ENCODE results near the gene GYG2.
"Not testable (repeated sequence)": the region's sequence is repeated elsewhere in the genome, so short reads cannot be mapped to it uniquely, and the experiment has no call there.

Gene GYG2

DNA sequence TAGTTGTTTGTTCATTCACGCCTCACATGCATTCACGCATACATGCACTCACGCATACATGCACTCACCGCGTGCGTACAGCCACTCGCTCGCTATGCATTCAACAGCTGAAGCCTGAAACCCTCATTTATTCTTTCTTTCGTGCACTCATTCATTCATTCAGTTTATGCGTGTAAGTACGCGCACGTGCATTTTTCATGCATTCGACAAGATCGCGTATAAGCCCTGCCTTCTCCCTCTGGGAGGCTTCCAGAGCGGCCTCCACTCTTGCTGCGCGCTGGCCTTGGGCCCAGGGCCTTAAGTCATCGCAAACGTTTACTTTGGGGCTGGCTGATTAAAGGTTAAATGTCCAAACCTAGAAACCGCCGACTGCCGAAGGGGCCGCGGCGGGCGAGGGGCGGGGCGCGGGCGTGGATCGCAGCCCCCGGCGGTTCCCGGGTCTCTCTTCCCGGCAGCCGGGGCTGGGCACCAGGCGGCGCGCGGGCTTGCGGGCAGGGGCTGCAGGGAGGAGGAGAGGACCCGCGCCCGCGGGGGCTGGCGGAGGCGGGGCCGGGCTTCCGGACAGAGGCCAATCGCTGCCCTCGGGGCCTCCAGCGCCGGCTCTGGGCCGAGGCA, at the start of gene GYG2:
GYG2 (plus strand) TSS at position 587 of the 615 bp plus-strand sequence. CDS start 1,259 bp downstream, outside the sequence.
- no peaks in the 10 kb centered on the region for H3K36me3 ChIP-seq (ENCODE audit: control insufficient read depth, insufficient read depth, low read length)
- H3K4me3 ChIP-seq (replicated peaks; ENCODE audit: low read depth, low read length) = no peak within 1 kb of the TSS
- DNase-seq (ENCODE audit: extremely low read depth, insufficient read length) = no peak
- H3K27me3 ChIP-seq (replicated peaks; ENCODE audit: control insufficient read depth, insufficient read depth, low read length) = no peaks in the 10 kb centered on the region
- TF ChIP-seq, protein P1, sequence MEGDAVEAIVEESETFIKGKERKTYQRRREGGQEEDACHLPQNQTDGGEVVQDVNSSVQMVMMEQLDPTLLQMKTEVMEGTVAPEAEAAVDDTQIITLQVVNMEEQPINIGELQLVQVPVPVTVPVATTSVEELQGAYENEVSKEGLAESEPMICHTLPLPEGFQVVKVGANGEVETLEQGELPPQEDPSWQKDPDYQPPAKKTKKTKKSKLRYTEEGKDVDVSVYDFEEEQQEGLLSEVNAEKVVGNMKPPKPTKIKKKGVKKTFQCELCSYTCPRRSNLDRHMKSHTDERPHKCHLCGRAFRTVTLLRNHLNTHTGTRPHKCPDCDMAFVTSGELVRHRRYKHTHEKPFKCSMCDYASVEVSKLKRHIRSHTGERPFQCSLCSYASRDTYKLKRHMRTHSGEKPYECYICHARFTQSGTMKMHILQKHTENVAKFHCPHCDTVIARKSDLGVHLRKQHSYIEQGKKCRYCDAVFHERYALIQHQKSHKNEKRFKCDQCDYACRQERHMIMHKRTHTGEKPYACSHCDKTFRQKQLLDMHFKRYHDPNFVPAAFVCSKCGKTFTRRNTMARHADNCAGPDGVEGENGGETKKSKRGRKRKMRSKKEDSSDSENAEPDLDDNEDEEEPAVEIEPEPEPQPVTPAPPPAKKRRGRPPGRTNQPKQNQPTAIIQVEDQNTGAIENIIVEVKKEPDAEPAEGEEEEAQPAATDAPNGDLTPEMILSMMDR (IDR thresholded peaks at IDR 0.05; ENCODE audit: insufficient read depth, low read length, poor library complexity, severe bottlenecking) = no peak

DNA sequence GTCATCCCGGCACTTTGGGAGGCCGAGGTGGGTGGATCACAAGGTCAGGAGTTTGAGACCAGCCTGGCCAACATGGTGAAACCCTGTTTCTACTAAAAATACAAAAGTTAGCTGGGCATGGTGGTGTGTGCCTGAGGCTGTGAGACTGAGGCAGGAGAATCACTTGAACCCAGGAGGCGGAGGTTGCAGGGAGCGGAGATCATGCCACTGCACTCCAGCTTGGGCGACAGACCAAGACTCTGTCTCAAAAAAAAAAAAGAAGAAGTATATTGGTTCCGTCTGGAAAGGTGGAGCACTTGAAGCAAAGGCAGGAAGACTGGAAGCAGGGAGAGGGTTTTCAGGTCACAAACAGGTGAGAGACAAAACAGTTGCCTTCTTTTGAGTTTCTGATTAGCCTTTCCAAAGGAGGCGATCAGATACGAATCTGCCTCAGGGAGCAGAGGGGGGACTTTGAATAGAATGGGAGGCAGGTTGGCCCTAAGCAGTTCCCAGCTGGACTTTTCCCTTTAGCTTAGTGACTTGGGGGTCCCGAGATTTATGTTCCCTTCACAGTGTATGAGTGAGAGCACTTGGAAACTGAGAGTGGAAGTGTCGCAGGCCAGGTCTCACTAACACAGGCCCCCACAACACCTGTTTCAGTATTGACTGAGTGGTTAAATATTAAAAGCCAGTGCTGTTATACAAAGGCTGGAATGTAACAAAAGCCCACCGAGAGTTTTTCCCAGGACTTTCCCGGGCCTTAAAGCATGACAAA, 48.1 kb upstream of the GYG2 start:
- H3K36me3 ChIP-seq (ENCODE audit: control insufficient read depth, insufficient read depth, low read length); H3K4me3 ChIP-seq (replicated peaks; ENCODE audit: low read depth, low read length); H3K27me3 ChIP-seq (replicated peaks; ENCODE audit: control insufficient read depth, insufficient read depth, low read length); DNase-seq (ENCODE audit: extremely low read depth, insufficient read length): not testable (repeated sequence)

DNA sequence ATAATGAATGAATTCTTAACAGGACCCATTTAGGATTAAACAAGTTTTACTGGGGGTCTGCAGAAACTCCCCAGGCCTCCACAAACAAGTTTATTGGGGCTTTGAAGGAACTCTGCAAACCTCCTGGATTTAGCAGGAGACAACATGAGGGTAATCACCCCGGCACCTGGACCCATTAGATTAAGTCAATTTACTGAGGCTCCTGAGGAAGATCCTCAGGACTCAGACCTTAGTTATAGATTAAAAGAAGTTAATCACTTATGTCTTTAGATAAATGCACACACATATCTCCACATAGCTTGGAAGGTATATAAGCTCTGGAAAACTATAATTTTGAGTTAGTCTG, 47.5 kb upstream of the GYG2 start:
- DNase-seq (ENCODE audit: extremely low read depth, insufficient read length) = no peak
- no peaks in the 10 kb centered on the region for H3K36me3 ChIP-seq (ENCODE audit: control insufficient read depth, insufficient read depth, low read length)
- H3K27me3 ChIP-seq (replicated peaks; ENCODE audit: control insufficient read depth, insufficient read depth, low read length) = no peaks in the 10 kb centered on the region
- no peak overlapping the region for H3K4me3 ChIP-seq (replicated peaks; ENCODE audit: low read depth, low read length)
- TF ChIP-seq, protein P1 (IDR thresholded peaks at IDR 0.05; ENCODE audit: insufficient read depth, low read length, poor library complexity, severe bottlenecking) = no peak

DNA sequence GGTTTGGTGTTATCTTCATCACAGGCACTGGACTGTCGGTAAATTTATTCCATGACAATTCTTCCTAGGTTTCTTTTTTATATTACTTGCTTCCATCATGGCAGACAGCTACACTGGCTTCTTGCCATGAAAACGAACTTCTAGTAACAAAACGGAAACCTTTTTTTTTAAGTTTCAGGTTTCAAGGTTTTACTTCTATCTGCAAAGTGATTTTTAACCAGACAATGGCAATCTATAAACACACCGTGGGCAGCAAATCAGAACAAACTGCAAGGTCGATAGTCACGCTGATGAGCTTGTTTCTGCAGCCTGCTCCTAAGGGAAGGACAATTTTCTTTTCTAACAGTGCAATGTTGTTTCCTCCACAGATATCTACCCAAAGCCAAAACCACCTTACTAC, 47.0 kb upstream of the GYG2 start:
- DNase-seq (ENCODE audit: extremely low read depth, insufficient read length) = no peak
- TF ChIP-seq, protein P1 (IDR thresholded peaks at IDR 0.05; ENCODE audit: insufficient read depth, low read length, poor library complexity, severe bottlenecking) = no peak
- Histone ChIP-seq H3K36me3 (ENCODE audit: control insufficient read depth, insufficient read depth, low read length) (no peaks in the 10 kb centered on the region), H3K27me3 (replicated peaks; ENCODE audit: control insufficient read depth, insufficient read depth, low read length) (no peaks in the 10 kb centered on the region), H3K4me3 (replicated peaks; ENCODE audit: low read depth, low read length) (no peak overlapping the region)

DNA sequence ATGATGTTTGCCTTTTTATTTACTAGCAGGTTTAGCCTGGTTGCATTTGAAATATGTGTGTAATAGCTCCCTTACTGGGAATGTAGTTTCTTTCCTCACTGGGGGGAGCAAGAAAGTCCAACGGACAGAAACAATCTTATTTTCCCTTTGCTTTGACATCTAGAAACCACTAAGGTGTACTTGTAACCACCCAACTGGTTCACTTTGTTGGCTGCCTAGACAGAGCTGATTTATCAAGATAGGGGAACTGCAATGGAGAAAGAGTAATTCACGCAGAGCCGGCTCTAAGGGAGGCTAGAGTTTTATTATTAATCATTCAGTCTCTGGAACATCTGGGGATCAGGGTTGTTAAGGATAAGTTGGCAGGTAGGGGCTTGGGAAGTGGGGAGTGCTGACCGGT, 46.6 kb upstream of the GYG2 start:
- TF ChIP-seq, protein P1 (IDR thresholded peaks at IDR 0.05; ENCODE audit: insufficient read depth, low read length, poor library complexity, severe bottlenecking) = no peak
- DNase-seq (ENCODE audit: extremely low read depth, insufficient read length) = no peak

DNA sequence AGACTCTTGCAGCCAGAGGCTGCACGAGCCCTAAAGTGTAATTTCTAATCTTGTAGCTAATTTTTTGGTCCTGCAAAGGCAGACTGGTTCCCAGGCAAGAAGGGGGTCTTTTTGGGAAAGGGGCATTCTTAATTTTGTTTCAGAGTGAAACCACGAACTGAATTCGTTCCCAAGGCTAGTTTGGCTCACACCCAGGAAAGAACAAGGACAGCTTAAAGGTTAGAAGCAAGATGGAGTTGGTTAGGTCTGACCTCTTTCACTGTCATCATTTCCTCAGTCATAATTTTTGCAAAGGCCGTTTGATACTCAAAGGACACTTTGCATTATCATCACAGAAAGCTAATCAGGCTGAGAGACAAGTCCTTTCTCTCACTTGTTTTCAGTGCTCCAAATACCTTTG, 46.0 kb upstream of the GYG2 start:
- no peak overlapping the region for H3K4me3 ChIP-seq (replicated peaks; ENCODE audit: low read depth, low read length)
- TF ChIP-seq, protein P1 (IDR thresholded peaks at IDR 0.05; ENCODE audit: insufficient read depth, low read length, poor library complexity, severe bottlenecking) = no peak

More for the DNA sequence above, 46.6 kb upstream of the GYG2 start:
- Histone ChIP-seq H3K36me3 (ENCODE audit: control insufficient read depth, insufficient read depth, low read length) (no peaks in the 10 kb centered on the region), H3K27me3 (replicated peaks; ENCODE audit: control insufficient read depth, insufficient read depth, low read length) (no peaks in the 10 kb centered on the region), H3K4me3 (replicated peaks; ENCODE audit: low read depth, low read length) (no peak overlapping the region)

More for the DNA sequence above, 46.0 kb upstream of the GYG2 start:
- H3K27me3 ChIP-seq (replicated peaks; ENCODE audit: control insufficient read depth, insufficient read depth, low read length) = no peaks in the 10 kb centered on the region
- no peak for DNase-seq (ENCODE audit: extremely low read depth, insufficient read length)
- no peaks in the 10 kb centered on the region for H3K36me3 ChIP-seq (ENCODE audit: control insufficient read depth, insufficient read depth, low read length)
